Type B pancreatic cell (in vitro differentiated cells): Measurements from ENCODE around the gene ADARB2. TPM values are rescaled to one million over a fixed set of nuclear protein-coding genes. Genes with fewer than 3 reads are reported as not detected.

Source experiments
- DNase-seq: peaks from one replicate; pipeline ENCODE4 v3.0.0; 2021; ENCODE audit warnings: mixed read lengths; ENCODE audit not compliant: unreplicated experiment; ENCODE audit errors: extremely low spot score
- H3K27ac Mint-ChIP-seq: 2 replicates; pipeline ENCODE4 v1.8.0; 2021; ENCODE audit warnings: mild to moderate bottlenecking, mixed read lengths
- H3K27me3 Mint-ChIP-seq: 2 replicates; pipeline ENCODE4 v1.8.0; 2021; ENCODE audit warnings: mixed read lengths
- H3K36me3 Mint-ChIP-seq: 2 replicates; pipeline ENCODE4 v1.8.0; 2021; ENCODE audit warnings: mixed read lengths
- H3K4me1 Mint-ChIP-seq: one replicate; pipeline ENCODE4 v1.8.0; 2021; ENCODE audit warnings: mixed read lengths; ENCODE audit not compliant: unreplicated experiment
- H3K4me3 Mint-ChIP-seq: 2 replicates; pipeline ENCODE4 v1.8.0; 2021; ENCODE audit warnings: mild to moderate bottlenecking, mixed read lengths
- H3K9me3 Mint-ChIP-seq: 2 replicates; pipeline ENCODE4 v1.8.0; 2021; ENCODE audit warnings: mixed read lengths
- total RNA-seq: library from RNA; stranded (reverse); gene quantifications from 2 replicates; pipeline ENCODE4 v1.2.1, GENCODE V29; 2021; ENCODE audit warnings: low replicate concordance
- TF ChIP-seq, protein P1 (sequence below): fragments of 200-600 bp; sonication (generic); conservative IDR thresholded peaks from 2 replicates; pipeline ENCODE4 v1.5.0; 2021; ENCODE audit warnings: antibody characterized with exemption, mild to moderate bottlenecking

Gene ADARB2
- total RNA-seq, 1 donor from 2014 or later, result 4.9 TPM

DNA sequence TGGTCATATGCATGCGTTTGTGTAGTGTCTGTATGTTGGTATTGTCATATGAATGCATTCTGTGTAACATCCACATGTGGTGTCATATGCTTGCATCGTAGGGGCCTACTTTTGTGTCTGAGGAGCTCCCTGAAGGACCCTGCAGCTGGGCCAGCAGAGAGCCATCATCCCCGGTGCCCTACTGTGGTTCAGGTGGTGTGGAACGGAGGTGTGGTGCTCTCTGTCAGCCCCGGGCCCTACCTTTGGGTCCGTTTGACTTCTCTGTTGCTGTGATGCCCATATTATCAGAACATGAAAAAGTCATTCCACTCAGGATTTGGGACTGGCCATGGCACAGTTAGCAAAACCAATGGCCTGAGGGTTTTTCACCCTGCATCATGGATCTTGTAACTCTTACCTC lies 217.9 kb downstream of the ADARB2 start:
- no peaks in the 10 kb centered on the region for H3K9me3 Mint-ChIP-seq
- no peak overlapping the region for H3K4me3 Mint-ChIP-seq
- DNase-seq, result no peak
- peaks cover 58% of the 10 kb centered on the region for H3K27me3 Mint-ChIP-seq
- H3K27ac Mint-ChIP-seq, result no peak overlapping the region
- TF ChIP-seq, protein P1, sequence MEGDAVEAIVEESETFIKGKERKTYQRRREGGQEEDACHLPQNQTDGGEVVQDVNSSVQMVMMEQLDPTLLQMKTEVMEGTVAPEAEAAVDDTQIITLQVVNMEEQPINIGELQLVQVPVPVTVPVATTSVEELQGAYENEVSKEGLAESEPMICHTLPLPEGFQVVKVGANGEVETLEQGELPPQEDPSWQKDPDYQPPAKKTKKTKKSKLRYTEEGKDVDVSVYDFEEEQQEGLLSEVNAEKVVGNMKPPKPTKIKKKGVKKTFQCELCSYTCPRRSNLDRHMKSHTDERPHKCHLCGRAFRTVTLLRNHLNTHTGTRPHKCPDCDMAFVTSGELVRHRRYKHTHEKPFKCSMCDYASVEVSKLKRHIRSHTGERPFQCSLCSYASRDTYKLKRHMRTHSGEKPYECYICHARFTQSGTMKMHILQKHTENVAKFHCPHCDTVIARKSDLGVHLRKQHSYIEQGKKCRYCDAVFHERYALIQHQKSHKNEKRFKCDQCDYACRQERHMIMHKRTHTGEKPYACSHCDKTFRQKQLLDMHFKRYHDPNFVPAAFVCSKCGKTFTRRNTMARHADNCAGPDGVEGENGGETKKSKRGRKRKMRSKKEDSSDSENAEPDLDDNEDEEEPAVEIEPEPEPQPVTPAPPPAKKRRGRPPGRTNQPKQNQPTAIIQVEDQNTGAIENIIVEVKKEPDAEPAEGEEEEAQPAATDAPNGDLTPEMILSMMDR, result no peak
- peaks cover 5% of the 10 kb centered on the region for H3K36me3 Mint-ChIP-seq
- H3K4me1 Mint-ChIP-seq, result peaks cover 23% of the 10 kb centered on the region

GRCh38 chr10:1517684-1518083 lies 219.6 kb downstream of the ADARB2 start:
- H3K27ac Mint-ChIP-seq, result no peak overlapping the region
- H3K36me3 Mint-ChIP-seq, result peaks cover 4% of the 10 kb centered on the region

GRCh38 chr10:1516492-1517165 lies 220.7 kb downstream of the ADARB2 start:
- Mint-ChIP-seq H3K27ac (no peak overlapping the region), H3K4me3 (no peak overlapping the region), H3K9me3 (no peaks in the 10 kb centered on the region), H3K27me3 (peaks cover 46% of the 10 kb centered on the region), H3K36me3 (no peaks in the 10 kb centered on the region), H3K4me1 (peaks cover 9% of the 10 kb centered on the region)
- TF ChIP-seq, protein P1, result no peak
- DNase-seq, result no peak

More at GRCh38 chr10:1517684-1518083, 219.6 kb downstream of the ADARB2 start:
- Mint-ChIP-seq H3K4me1 (peaks cover 17% of the 10 kb centered on the region), H3K4me3 (no peak overlapping the region), H3K27me3 (peaks cover 49% of the 10 kb centered on the region), H3K9me3 (no peaks in the 10 kb centered on the region)
- TF ChIP-seq, protein P1, result no peak
- DNase-seq, result no peak

- Mint-ChIP-seq H3K27ac (no peak overlapping the region), H3K4me3 (no peak overlapping the region), H3K36me3 (no peaks in the 10 kb centered on the region), H3K4me1 (peaks cover 9% of the 10 kb centered on the region), H3K9me3 (peaks cover 5% of the 10 kb centered on the region), H3K27me3 (peaks cover 46% of the 10 kb centered on the region)
- no peak for DNase-seq
- TF ChIP-seq, protein P1, result no peak
Measured at GRCh38 chr10:1515780-1516491, 221.4 kb downstream of the ADARB2 start.

DNA sequence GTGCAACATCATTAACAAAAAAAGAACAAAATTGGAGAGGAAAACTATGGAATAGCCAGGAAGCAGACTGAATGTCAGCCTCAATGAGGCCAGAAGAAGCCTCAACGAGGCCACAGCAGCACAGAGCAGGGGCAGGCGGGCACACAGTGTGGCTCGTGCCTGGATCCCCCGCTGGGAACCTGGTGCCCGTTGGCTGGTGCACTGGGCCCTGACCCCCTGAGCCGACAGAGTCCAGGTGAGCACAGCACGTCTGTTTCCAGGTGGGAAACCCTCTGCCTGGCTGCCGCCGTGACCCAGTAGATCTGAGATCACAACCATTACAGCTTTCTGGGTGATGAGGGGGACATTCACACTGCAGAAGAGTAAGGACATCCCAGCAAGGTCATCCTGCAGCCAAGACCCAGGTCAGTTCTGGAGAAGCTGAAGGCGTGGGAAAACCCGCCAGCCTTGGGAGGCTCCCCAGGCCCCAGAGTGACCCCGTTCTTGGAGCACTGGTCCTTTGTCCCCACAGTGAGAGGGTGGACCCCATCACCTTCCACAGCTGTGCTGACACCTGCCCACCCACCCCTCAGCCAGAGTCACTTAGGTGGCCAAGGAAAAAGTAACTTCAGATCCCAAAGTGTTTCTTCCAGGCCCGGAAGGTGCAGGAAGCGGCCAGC lies 222.1 kb downstream of the ADARB2 start:
- no peaks in the 10 kb centered on the region for H3K36me3 Mint-ChIP-seq
- TF ChIP-seq, protein P1, result no peak
- H3K27ac Mint-ChIP-seq, result no peak overlapping the region
- peaks cover 47% of the 10 kb centered on the region for H3K27me3 Mint-ChIP-seq
- no peak overlapping the region for H3K4me3 Mint-ChIP-seq
- peaks cover 9% of the 10 kb centered on the region for H3K4me1 Mint-ChIP-seq
- no peak for DNase-seq
- H3K9me3 Mint-ChIP-seq, result peaks cover 5% of the 10 kb centered on the region
